Breast epithelium (tissue), 3 donors: ENCODE measurements around the gene TOMM22.

Experiments
- CTCF ChIP-seq, 3 donors: fragments of 450-650 bp; IDR thresholded peaks; one replicate each; pipeline ENCODE4 v1.5.1; 2016 to 2017; ENCODE audit warnings: antibody characterized with exemption in 3 of 3, mild to moderate bottlenecking in 3 of 3, moderate library complexity in 3 of 3
- POLR2AphosphoS5 ChIP-seq, 3 donors: sonication (generic); formaldehyde crosslinking; IDR thresholded peaks; one replicate each; pipeline ENCODE4 v1.6.1; 2017; ENCODE audit warnings: antibody characterized with exemption in 3 of 3

- TF ChIP-seq POLR2AphosphoS5 (IDR thresholded peaks at IDR 0.05), result no peak
- TF ChIP-seq CTCF (IDR thresholded peaks at IDR 0.05), result no peak
Observed at GRCh38 chr22:38710866-38711265, 29.1 kb downstream of the TOMM22 start.
